Measurements from ENCODE around the gene ADARB2.

- TF ChIP-seq TAF1 (IDR thresholded peaks at IDR 0.05; ENCODE audit: low read depth) (no peak), YY1 (IDR thresholded peaks at IDR 0.05; ENCODE audit: low read depth) (no peak), ZBTB7A (IDR thresholded peaks at IDR 0.05; ENCODE audit: low read depth) (no peak), EP300 (IDR thresholded peaks at IDR 0.05; ENCODE audit: borderline replicate concordance) (no peak), TEAD4 (IDR thresholded peaks at IDR 0.05) (no peak)
These were observed 324.1 kb downstream of the ADARB2 start for GRCh38 chr10:1413256-1413655.

Data from Ishikawa (cell line).